Fibroblast of lung (primary cell): ENCODE results near the gene SMARCD1. TPM values are rescaled to one million over a fixed set of nuclear protein-coding genes. Genes with fewer than 3 reads are reported as not detected.

Experiments
- DNase-seq, 2 donors: peaks; one replicate each; pipeline versions ENCODE4 v3.0.0 to v3.0.0-alpha.2; 2010; ENCODE audit warnings: low read depth in 2 of 2
- H2AFZ ChIP-seq: 2 replicates; pipeline ENCODE4 v1.5.1; 2012; ENCODE audit warnings: low read length, control low read depth, inconsistent platforms
- H3K27ac ChIP-seq: 2 replicates; pipeline ENCODE4 v1.5.1; 2011; ENCODE audit warnings: low read length, control low read depth; ENCODE audit not compliant: insufficient read depth
- H3K27me3 ChIP-seq: 2 replicates; pipeline ENCODE4 v1.5.1; 2011; ENCODE audit warnings: mild to moderate bottlenecking, low read length; ENCODE audit not compliant: control insufficient read depth, insufficient read depth
- H3K36me3 ChIP-seq: 2 replicates; pipeline ENCODE4 v1.5.1; 2011; ENCODE audit warnings: low read length; ENCODE audit not compliant: control insufficient read depth, insufficient read depth
- H3K4me1 ChIP-seq: 2 replicates; pipeline ENCODE4 v1.5.1; 2011; ENCODE audit warnings: low read length; ENCODE audit not compliant: control insufficient read depth, insufficient read depth; ENCODE audit errors: extremely low read depth
- H3K4me2 ChIP-seq: 2 replicates; pipeline ENCODE4 v1.5.1; 2011; ENCODE audit warnings: low read length, control low read depth; ENCODE audit not compliant: insufficient read depth; ENCODE audit errors: extremely low read depth
- H3K4me3 ChIP-seq, 4 experiments: fragments of 200-600 bp in 1 of 4; sonication (generic) in 1 of 4; replicated peaks in 1 of 4; 2 replicates each; pipeline ENCODE4 v1.5.1; 2011 to 2016; ENCODE audit warnings: low read length in 4 of 4, low read depth in 3 of 4, mild to moderate bottlenecking in 3 of 4, control low read depth in 2 of 4, inconsistent platforms in 1 of 4, mixed read lengths in 1 of 4; ENCODE audit not compliant: insufficient read depth in 1 of 4; ENCODE audit errors: control extremely low read depth in 1 of 4
- H3K79me2 ChIP-seq: 2 replicates; pipeline ENCODE4 v1.5.1; 2012; ENCODE audit warnings: mild to moderate bottlenecking, low read length, inconsistent platforms; ENCODE audit not compliant: control insufficient read depth, insufficient read depth
- H3K9ac ChIP-seq: 2 replicates; pipeline ENCODE4 v1.5.1; 2011; ENCODE audit warnings: mild to moderate bottlenecking, low read length, control low read depth; ENCODE audit not compliant: insufficient read depth
- H3K9me3 ChIP-seq: 2 replicates; pipeline ENCODE4 v1.5.1; 2012; ENCODE audit warnings: low read depth, low read length; ENCODE audit not compliant: control insufficient read depth, insufficient read depth
- H4K20me1 ChIP-seq: 2 replicates; pipeline ENCODE4 v1.5.1; 2011; ENCODE audit warnings: low read length; ENCODE audit not compliant: control insufficient read depth, insufficient read depth; ENCODE audit errors: extremely low read depth
- CTCF ChIP-seq, 2 donors: IDR thresholded peaks in 1 of 2; conservative IDR thresholded peaks in 1 of 2; 1 replicate in 1 of 2; 2 replicates in 1 of 2; pipeline ENCODE4 v1.5.1; 2011 to 2012; ENCODE audit warnings: low read length in 2 of 2, control low read depth in 1 of 2, inconsistent platforms in 1 of 2, low read depth in 1 of 2, mild to moderate bottlenecking in 1 of 2
- EZH2 ChIP-seq: IDR thresholded peaks from 2 replicates; pipeline ENCODE4 v1.5.1; 2012; ENCODE audit warnings: low read length, control low read depth, mild to moderate bottlenecking; ENCODE audit errors: missing control alignments
- polyA plus RNA-seq, 2 donors: library from polyadenylated mRNA; depleted of rRNA in 1 of 2; stranded (reverse) in 1 of 2; unstranded in 1 of 2; fragments of >200 nt; gene quantifications; 2 replicates each; pipeline ENCODE4 v1.2.1, GENCODE V29; 2011 to 2012; ENCODE audit warnings: missing spikeins in 1 of 2
- total RNA-seq: library from RNA; depleted of rRNA; stranded (reverse); fragments of >200 nt; gene quantifications from 2 replicates; pipeline ENCODE4 v1.2.1, GENCODE V29; 2014

Gene SMARCD1
- total and polyA plus RNA-seq, 2 donors (not counting 1 experiment from before 2014, with no cell fraction given), result 30.5 to 34.3 TPM

- Histone ChIP-seq H3K36me3 (no peaks in the 10 kb centered on the region), H3K9me3 (no peaks in the 10 kb centered on the region), H3K4me3 (no peak overlapping the region), H3K27ac (no peak overlapping the region), H3K79me2 (peaks cover 11% of the 10 kb centered on the region), H3K4me2 (no peak overlapping the region), H3K9ac (no peak overlapping the region), H4K20me1 (no peaks in the 10 kb centered on the region), H2AFZ (no peak overlapping the region), H3K27me3 (peaks cover 2% of the 10 kb centered on the region), H3K4me1 (peaks cover 14% of the 10 kb centered on the region)
- TF ChIP-seq CTCF (conservative IDR thresholded peaks at IDR 0.05 in 1 of 2, IDR thresholded peaks at IDR 0.05 in 1 of 2; ENCODE audit: low read depth in 1 of 2, low read length in 2 of 2) (no peak), EZH2 (no peak)
- DNase-seq, result no peak
Observed at GRCh38 chr12:50109319-50109718, 24.2 kb downstream of the SMARCD1 start.

- no peak for DNase-seq
- H3K27me3 ChIP-seq, result peaks cover 2% of the 10 kb centered on the region
- H2AFZ ChIP-seq, result peak overlapping the region; percentile 81
- TF ChIP-seq EZH2 (no peak), CTCF (conservative IDR thresholded peaks at IDR 0.05 in 1 of 2, IDR thresholded peaks at IDR 0.05 in 1 of 2; ENCODE audit: low read depth in 1 of 2, low read length in 2 of 2) (no peak)
- no peaks in the 10 kb centered on the region for H3K36me3 ChIP-seq
- no peaks in the 10 kb centered on the region for H4K20me1 ChIP-seq
- H3K9me3 ChIP-seq, result no peaks in the 10 kb centered on the region
- H3K4me3 ChIP-seq, result no peak overlapping the region
- H3K4me2 ChIP-seq, result no peak overlapping the region
- peaks cover 16% of the 10 kb centered on the region for H3K79me2 ChIP-seq
- H3K9ac ChIP-seq, result no peak overlapping the region
- peaks cover 14% of the 10 kb centered on the region for H3K4me1 ChIP-seq
- no peak overlapping the region for H3K27ac ChIP-seq
Observed at GRCh38 chr12:50110127-50110761, 25.1 kb downstream of the SMARCD1 start.

- Histone ChIP-seq H3K9me3 (no peaks in the 10 kb centered on the region), H4K20me1 (no peaks in the 10 kb centered on the region), H3K36me3 (no peaks in the 10 kb centered on the region), H3K9ac (no peak overlapping the region), H3K27me3 (peaks cover 2% of the 10 kb centered on the region), H3K79me2 (peaks cover 20% of the 10 kb centered on the region), H3K4me3 (no peak overlapping the region), H3K4me1 (peaks cover 14% of the 10 kb centered on the region), H2AFZ (peak overlapping the region; percentile 81), H3K27ac (peak overlapping the region; percentile 99), H3K4me2 (peak overlapping the region; percentile 58)
- DNase-seq, result peak in 1 of 2 donors; percentile 12
- no peak for TF ChIP-seq CTCF (conservative IDR thresholded peaks at IDR 0.05 in 1 of 2, IDR thresholded peaks at IDR 0.05 in 1 of 2; ENCODE audit: low read depth in 1 of 2, low read length in 2 of 2)
- TF ChIP-seq EZH2, result no peak
Observed at GRCh38 chr12:50110762-50111351, 25.7 kb downstream of the SMARCD1 start.
